GM18499 (cell line): ENCODE data around the gene RACK1.
"Not testable (repeated sequence)": the region's sequence is repeated elsewhere in the genome, so short reads cannot be mapped to it uniquely, and the experiment has no call there.

Experiments
- ATAC-seq: cut with Tn5 transposase; IDR thresholded peaks from one replicate; pipeline ENCODE4 v1.9.1; 2021; ENCODE audit warnings: moderate number of reproducible peaks; ENCODE audit not compliant: insufficient read depth, unreplicated experiment

Gene RACK1

DNA sequence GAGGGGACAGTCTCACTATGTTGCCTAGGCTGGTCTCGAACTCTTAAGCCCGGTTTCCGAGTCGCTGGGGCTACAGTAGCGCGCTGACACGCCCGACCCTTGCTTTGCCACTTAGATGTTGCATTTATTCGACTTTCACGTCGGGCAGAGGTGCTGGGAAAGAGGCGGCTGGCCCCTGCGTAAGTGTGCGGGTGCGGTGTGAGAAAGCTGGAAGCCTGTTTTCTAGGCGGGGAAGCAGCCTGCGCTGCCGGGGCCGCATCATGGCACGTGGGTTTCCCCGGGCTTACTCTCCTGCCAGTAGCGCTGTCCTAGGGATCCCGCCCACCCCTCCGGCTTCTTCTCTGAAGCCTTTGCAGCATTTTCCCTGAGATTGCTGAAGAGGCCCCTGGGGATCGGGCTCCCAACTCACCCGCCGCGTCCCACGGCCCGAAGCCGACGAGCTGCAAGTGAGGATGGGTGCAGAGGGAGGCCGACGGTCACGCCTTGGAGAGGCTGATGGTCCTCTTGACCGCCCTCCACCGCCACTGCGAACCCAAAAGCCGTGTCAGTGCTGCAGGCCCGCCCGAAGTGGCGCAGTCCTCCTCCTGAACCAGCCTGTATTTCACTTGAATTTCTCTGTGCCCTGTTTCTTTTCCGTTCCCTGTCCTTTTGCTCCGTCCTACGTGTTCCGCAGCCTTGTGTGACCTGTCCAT is 26.4 kb downstream of the RACK1 start:
- no peak for ATAC-seq

DNA sequence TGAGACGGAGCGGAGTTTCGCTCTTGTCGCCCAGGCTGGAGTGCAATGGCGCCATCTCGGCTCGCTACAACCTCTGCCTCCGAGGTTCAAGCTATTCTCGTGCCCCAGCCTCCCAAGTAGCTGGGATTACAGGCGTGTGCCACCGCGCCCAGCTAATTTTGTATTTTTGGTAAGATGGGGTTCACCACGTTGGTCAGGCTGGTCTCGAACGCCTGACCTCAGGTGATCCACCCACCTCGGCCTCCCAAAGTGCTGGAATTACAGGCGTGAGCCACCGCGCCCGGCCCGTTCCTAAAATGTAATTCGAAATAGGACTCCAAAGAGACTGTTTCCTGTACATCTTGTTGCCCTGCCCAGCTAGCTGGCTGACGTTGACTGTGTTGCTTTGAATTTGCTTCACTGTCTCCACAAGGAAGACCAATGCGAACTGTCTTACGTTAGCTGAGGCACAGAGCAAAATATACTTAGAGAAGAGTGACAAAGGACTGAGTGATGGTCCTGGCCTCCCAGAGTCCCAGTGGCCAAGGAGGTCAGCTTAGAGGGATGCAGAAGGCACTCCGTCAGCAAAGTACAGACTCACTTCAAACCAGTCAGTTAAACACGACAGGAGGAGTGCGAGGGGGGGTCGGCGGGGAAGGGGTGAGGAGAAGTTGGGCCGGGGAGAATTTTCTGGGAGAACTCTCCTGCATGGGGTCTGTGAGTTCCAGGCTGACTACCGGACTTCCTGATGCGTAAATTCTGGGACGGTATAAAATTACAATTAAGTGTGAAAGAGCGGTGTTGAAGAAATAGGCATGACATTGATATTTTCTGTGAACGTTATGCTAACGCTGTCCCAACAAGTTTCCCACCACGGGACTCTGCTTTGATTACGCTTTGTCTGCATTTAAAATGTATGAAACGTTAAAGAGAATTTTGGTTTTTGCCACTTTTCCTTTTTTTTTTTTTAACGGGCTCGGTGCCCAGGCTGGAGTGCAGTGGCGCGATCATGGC is 27.4 kb downstream of the RACK1 start:
- no peak for ATAC-seq

DNA sequence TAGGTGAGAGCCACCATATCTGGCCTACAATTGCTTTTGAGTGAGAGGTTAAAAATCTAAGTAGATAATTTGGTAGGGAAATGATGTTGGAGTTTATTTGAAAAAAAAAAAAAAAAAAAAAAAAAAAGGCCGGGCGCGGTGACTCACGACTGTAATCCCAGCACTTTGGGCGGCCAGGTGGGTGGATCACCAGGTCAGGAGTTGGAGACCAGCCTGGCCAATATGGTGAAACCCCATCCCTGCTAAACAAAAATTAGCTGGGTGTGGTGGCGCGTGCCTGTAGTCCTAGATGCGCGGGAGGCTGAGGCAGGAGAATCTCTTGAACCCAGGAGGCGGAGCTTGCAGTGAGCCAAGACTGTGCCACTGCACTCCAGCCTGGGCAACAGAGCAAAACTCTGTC is 29.5 kb downstream of the RACK1 start:
- not testable (repeated sequence) for ATAC-seq

- ATAC-seq = no peak
Measured at GRCh38 chr5:181212934-181213333, 30.8 kb downstream of the RACK1 start.

- no peak for ATAC-seq
Measured at GRCh38 chr5:181212080-181212479, 31.6 kb downstream of the RACK1 start.

DNA sequence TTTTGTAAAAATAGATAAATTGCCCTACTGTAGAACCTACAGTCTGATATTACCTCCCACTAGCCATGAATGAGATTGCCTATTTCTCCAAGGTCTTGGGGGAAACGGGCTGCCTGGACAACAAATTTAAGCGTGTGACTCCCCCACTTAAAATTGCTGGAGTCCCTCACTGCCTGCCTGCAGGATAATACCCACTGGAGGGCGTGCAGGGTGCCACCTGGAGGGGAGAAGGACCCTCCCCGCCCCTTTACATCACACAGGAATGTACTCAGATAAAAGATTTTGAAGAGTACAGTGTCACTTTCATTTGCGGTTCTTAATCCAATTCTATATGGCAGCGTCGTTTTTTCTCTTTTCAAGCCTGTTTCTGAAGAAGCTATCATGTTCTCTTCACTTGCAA is 32.5 kb downstream of the RACK1 start:
- no peak for ATAC-seq

GRCh38 chr5:181210698-181211097 is 33.0 kb downstream of the RACK1 start:
- ATAC-seq = not testable (repeated sequence)

DNA sequence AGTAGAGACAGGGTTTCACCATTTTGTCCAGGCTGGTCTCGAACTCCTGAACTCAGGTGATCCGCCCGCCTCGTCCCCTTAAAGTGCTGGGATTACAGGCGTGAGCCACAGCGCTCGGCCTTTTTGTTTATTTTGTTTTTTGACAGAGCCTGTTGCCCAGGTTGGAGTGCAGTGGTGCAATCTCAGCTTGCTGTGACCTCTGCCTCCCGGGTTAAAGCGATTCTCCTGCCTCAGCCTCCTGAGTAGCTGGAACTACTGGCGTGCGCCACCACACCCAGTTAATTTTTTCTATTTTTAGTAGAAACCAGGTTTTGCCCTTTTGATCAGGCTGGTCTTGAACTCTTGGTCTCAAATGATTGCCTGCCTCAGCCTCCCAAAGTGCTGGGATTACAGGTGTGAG is 33.6 kb downstream of the RACK1 start:
- not testable (repeated sequence) for ATAC-seq

DNA sequence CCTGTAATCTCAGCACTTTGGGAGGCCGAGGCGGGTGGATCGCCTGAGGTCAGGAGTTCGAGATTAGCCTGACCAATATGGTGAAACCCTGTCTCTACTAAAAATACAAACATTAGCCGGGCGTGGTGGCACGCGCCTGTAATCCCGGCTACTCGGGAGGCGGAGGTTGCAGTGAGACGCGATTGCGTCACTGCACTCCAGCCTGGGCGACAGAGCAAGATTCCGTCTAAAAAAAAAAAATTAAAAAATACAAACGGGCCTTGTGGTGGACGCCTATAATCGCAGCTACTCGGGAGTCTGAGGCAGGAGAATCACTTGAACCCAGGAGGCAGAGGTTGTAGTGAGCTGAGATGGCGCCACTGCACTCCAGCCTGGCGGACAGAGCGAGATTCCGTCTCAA is 34.7 kb downstream of the RACK1 start:
- ATAC-seq = not testable (repeated sequence)

DNA sequence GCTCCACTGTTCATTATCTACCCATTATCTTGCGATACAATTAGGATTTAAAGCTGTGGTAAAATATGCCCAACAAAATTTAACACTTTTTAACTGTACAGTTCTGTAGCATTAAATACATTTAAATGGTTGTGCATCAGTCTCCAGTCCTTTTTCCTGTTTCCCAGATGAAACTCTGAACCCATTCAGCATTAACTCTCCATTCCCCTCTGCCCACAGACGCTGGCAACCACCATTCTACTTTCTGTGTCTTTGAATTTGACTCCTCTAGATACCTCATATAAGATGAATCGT is 35.8 kb downstream of the RACK1 start:
- no peak for ATAC-seq

DNA sequence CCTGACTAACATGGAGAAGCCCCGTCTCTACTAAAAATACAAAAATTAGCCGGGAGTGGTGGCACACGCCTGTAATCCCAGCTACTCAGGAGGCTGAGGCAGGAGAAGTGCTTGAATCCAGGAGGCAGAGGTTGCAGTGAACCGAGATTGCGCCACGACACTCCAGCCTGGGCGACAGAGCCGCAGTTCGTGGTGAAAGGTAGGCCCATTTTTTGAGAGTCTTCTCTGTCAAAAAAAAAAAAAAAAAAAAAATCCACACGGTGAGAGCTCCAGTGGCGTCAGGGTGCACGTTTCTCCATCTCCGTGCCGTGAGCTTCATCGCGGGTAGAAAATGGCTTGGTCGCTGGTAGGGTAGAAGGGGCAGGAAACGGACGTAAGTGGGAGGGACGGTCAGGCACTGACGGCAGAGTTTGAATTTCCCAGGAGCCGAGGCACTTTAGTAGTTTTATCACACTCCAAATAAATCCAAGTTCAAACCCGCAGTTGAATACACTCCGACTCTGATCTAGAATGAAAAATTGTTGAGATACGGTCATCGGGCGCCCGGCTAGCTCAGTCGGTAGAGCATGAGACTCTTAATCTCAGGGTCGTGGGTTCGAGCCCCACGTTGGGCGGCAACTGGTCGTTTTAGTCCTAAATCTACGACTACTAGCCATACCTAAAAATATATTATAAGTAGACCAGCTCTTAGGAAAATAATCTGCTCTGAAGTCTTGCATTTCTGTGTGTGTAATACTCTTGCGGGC is 36.3 kb downstream of the RACK1 start:
- ATAC-seq = no peak

- no peak for ATAC-seq
Measured at GRCh38 chr5:181205761-181206649, 37.7 kb downstream of the RACK1 start.

- no peak for ATAC-seq
Measured at GRCh38 chr5:181204826-181205760, 38.6 kb downstream of the RACK1 start, which contains the start of gene TRIM7. TSS of gene TRIM7 (minus strand) at chr5:181205196. CDS start at chr5:181205110, 86 bp downstream.

DNA sequence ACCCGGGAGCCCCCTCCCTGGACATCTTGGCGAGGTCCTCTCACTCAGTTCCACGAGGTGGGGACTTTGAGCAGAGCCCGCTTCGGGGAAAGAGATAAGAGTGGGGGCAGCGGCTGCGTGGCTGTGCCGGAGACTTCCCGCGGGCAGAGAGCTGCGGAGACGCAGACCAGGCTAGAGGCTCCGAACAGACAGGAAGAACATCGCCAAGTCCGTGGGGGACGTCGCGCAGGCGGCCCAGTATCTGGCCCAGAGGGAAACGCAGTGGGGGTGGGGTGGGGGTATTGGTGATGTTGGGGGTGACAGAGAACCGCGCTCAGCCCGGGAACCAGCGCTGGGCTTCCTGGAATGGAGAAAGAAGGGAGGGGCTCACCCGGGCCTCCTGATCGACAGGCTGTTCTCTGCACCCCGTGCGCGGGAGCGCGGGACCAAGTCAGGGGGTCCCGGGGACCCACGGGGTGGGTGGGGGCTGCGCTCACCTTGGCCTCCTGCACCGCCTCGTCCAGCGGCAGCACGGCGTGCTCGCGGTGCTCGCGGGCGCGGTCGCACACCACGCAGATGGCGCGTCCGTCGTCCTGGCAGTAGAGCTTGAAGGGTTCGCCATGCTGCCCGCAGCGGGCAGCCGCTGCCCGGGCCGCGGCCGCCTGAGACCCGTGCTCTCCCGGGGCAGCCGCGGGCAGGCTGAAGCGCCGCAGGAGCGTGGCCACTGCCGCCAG is 39.4 kb downstream of the RACK1 start:
- no peak for ATAC-seq

DNA sequence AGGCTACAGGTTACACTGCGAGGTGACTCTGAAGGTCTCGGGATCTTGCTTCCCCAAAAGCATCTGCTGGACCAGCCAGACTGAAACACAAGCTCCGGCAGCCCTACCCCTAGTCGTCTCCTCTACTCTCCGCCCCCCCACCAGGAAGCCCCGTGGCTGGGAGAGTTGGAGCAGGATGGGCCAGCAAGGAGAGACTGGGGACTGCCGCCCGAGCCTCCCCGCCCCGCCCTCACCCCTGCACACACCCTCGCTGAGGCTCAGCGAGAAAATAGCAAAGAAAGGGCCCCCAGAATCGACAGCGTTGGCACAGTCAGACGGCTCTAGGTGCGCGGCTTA is 40.0 kb downstream of the RACK1 start:
- ATAC-seq = no peak

DNA sequence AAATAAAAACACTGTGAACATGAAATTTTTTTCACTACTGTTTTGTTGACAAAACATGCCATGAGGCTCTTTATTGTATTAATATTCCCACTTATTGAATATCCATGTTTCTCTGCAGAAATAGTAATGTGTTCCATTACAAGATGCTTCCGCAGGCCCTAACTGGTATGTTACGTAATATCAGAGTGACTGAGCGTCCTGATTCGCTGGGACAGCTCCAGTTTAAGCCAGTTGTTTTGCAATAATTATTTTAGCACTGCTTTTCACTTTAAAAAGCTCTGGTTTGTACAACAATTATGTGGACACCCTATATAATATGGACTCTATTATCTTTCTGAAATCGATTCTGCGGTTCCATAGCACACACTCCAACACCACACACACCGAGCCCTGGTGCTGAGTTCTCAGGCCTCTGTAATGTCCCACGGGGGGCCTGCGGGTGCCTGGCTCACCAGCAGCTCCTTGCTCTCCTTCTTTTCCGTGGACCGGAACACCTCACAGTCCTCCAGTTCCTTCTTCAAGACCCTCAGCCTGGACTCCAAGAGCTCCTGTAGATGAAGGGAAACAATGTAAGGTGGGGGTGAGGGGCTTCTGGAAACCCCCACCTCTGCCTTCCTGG is 40.5 kb downstream of the RACK1 start:
- no peak for ATAC-seq

DNA sequence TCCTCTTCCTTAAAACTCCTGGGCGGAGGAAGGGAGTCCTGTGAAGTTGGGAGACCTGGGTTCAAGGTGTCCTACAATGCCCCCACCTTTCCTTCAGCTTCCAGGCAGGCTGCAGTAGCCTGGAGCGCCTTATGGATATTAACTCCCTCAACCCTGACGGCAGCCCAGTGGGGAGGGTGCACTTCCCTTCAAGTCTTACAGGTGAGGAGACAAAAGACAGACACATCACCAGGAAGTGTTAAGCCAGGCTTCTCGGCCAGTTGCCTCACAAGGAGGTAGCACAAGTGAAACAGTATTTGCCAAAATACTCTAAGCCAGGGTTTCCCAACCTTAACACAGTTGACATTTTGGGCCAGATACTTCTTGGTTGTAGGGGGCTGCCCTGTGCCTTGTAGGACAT is 42.9 kb downstream of the RACK1 start:
- no peak for ATAC-seq
